Adipocyte (in vitro differentiated cells): Measurements from ENCODE around the gene SRR.

Experiments used
- DNase-seq: peaks from one replicate; pipeline ENCODE4 v3.0.0-alpha.2; 2015; ENCODE audit warnings: low read depth
- H3K27me3 ChIP-seq: replicated peaks from 2 replicates; pipeline ENCODE4 v1.7.0; 2013; ENCODE audit warnings: mild to moderate bottlenecking, low read length, moderate library complexity; ENCODE audit not compliant: control insufficient read depth, insufficient read depth
- H3K36me3 ChIP-seq: 2 replicates; pipeline ENCODE4 v1.7.0; 2013; ENCODE audit warnings: low read length, mild to moderate bottlenecking, moderate library complexity; ENCODE audit not compliant: control insufficient read depth, insufficient read depth, severe bottlenecking
- H3K4me1 ChIP-seq: 2 replicates; pipeline ENCODE4 v1.7.0; 2013; ENCODE audit warnings: mild to moderate bottlenecking, low read length, moderate library complexity; ENCODE audit not compliant: control insufficient read depth, insufficient read depth
- H3K4me3 ChIP-seq: 2 replicates; pipeline ENCODE4 v1.7.0; 2013; ENCODE audit warnings: mild to moderate bottlenecking, low read length, moderate library complexity
- H3K9ac ChIP-seq: 2 replicates; pipeline ENCODE4 v1.7.0; 2013; ENCODE audit warnings: mild to moderate bottlenecking, low read length, moderate library complexity
- H3K9me3 ChIP-seq: 2 replicates; pipeline ENCODE4 v1.7.0; 2013; ENCODE audit warnings: mild to moderate bottlenecking, low read length, moderate library complexity; ENCODE audit not compliant: control insufficient read depth

SRR gene

DNA sequence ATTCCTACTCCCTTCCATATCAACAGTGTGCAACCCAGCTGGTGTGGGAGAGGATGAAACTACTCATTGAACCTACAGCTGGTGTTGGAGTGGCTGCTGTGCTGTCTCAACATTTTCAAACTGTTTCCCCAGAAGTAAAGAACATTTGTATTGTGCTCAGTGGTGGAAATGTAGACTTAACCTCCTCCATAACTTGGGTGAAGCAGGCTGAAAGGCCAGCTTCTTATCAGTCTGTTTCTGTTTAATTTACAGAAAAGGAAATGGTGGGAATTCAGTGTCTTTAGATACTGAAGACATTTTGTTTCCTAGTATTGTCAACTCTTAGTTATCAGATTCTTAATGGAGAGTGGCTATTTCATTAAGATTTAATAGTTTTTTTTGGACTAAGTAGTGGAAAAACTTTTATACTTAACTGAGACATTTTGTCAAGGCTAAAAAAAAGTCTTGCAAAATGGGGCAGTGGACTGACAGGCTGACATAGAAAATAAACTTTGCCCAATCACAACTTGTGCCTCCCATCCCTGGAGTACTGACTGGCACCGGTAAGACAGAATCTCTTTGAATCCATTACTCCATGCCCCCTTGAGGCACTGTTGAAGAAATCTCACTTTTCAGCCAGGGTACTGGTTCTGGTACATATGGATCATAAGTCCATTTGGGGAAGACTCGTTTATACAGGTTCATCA lies 20.0 kb downstream of the SRR start:
- Histone ChIP-seq H3K9ac (no peak overlapping the region), H3K4me1 (no peaks in the 10 kb centered on the region), H3K36me3 (peaks cover 65% of the 10 kb centered on the region), H3K27me3 (no peaks in the 10 kb centered on the region), H3K9me3 (no peaks in the 10 kb centered on the region), H3K4me3 (no peak overlapping the region)
- no peak for DNase-seq

DNA sequence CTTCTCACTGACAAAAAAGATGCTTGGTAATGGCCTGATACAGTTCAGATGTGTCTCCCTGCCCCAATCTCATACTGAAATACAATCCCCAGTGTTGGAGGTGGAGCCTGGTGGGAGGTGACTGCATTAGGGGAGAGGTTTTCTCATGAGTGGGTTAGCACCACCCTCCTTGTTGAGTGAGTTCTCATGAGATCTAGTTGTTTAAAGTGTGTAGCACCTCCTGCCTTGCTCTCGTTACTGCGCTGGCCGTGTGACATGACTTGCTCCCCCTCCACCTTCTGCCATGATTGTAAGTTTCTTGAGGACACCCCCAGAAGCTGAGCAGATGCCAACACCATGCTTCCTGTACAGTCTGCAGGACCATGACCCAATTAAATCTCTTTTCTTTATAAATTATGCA lies 27.6 kb downstream of the SRR start:
- no peak overlapping the region for H3K9ac ChIP-seq
- peaks cover 78% of the 10 kb centered on the region for H3K36me3 ChIP-seq
- DNase-seq = no peak
- no peak overlapping the region for H3K4me3 ChIP-seq
- H3K4me1 ChIP-seq = peaks cover 14% of the 10 kb centered on the region
- no peaks in the 10 kb centered on the region for H3K27me3 ChIP-seq
- no peaks in the 10 kb centered on the region for H3K9me3 ChIP-seq

DNA sequence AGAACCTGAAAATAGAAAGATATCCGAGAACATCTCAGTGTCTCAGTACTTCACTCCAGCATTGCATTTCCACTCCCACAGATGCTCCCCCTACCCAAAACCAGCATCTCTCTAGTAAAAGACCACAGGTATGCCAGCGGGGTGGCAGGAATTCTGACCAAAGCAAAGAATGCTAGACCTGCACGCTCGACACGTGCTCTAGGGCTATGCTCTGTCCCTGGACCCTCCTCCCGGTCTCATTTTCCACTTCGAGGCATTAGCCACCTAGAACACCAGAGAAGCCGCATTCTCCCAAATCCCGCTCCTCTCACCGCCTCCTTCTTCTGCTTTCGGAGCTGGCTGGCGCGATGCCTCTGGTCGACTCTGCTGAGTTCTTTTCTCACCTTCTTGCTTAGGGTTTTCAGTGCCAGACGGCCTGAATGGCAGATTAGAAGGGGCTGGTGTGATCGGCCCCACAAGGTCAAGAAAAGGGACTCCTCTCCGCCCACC lies 32.0 kb downstream of the SRR start:
- peaks cover 21% of the 10 kb centered on the region for H3K4me1 ChIP-seq
- H3K9me3 ChIP-seq = no peaks in the 10 kb centered on the region
- H3K27me3 ChIP-seq = no peaks in the 10 kb centered on the region
- H3K9ac ChIP-seq = peak overlapping the region; percentile 96
- peak; percentile 22 for DNase-seq
- peak overlapping the region; percentile 97 for H3K4me3 ChIP-seq
- peaks cover 45% of the 10 kb centered on the region for H3K36me3 ChIP-seq

DNA sequence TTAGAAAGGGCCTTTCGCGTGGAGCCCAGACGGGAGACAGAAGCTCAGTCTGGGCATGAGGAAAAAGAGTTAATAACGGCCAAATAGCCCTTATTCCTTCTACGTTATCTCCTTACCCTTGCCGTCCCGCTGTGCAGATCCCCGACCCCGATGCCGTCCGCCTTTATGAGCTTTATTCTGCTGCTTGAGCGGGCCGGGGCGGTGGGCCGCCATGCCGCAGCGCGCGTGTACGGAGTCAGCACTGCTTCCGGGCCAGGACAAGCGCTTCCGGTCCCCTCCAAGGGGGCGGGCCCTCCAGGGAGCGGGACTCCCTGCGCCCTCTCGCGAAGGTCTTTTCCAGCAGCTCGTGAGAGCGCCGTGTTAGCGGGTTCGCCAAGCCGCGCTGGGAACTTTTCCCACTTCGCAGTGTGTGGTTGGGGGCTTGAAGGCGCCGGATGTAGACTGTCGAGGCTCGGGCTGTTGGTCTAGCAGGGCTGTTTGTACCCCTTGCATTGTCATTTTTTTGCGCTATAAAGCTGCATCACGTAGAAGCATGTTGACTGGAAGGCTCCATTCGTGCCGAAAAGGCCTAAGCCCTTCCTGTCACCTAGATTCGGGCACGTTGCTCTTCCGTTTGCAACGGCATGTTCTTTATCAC lies 32.6 kb downstream of the SRR start, which contains the start of gene TSR1:
TSR1 (minus strand) TSS at position 243 of the 637 bp plus-strand sequence; CDS start at position 213, 30 bp downstream.
- peak; percentile 98 for DNase-seq
- Histone ChIP-seq H3K36me3 (peaks cover 39% of the 10 kb centered on the region), H3K9ac (peak within 1 kb of the TSS; percentile 96), H3K4me1 (peaks cover 21% of the 10 kb centered on the region), H3K9me3 (no peaks in the 10 kb centered on the region), H3K27me3 (no peaks in the 10 kb centered on the region), H3K4me3 (peak within 1 kb of the TSS; percentile 97)

DNA sequence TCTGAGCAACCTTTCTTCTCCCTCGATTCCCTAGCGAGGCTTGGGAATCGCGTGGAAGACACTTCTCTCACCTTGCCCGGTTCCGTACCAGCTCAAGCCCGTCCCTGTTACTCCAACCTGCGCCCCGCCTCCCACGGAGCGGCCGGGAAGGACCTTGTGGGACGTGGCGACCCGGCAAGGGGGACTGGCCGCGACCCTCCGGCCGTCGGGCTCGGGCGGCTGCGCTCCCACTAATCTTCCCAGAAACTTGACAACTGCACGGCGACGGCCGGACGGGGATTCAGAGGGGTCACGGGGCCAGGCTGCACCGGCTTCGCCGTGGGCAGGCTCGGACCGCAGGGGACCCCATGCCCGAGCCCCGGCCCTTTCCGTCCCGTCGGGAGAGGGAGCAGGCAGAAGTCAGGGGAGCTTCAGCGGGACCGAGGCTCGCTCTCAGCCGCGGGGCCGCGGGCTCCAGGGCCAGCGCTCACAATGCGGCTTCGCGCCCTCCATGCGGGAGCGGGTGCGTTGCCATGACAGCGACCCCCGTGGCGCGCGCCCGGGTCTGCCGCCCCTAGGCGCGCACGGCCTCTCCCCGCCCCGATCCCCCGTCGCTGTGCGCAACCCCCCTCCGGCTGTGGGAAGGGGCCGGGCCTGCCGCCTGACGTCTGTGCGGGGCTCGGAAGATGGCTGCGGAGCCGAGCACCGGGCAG lies 33.2 kb downstream of the SRR start, which contains the start of gene SGSM2:
SGSM2 (plus strand) TSS at position 650 of the 692 bp plus-strand sequence. CDS start 188 bp downstream, outside the sequence.
- no peaks in the 10 kb centered on the region for H3K9me3 ChIP-seq
- DNase-seq = peak; percentile 79
- H3K9ac ChIP-seq = peak within 1 kb of the TSS; percentile 96
- peak within 1 kb of the TSS; percentile 97 for H3K4me3 ChIP-seq
- peaks cover 33% of the 10 kb centered on the region for H3K36me3 ChIP-seq
- peaks cover 21% of the 10 kb centered on the region for H3K4me1 ChIP-seq
- no peaks in the 10 kb centered on the region for H3K27me3 ChIP-seq

GRCh38 chr17:2337544-2338314 lies 34.0 kb downstream of the SRR start:
- peak overlapping the region; percentile 97 for H3K4me3 ChIP-seq
- DNase-seq = peak; percentile 84
- H3K27me3 ChIP-seq = no peaks in the 10 kb centered on the region
- peaks cover 21% of the 10 kb centered on the region for H3K4me1 ChIP-seq
- peak overlapping the region; percentile 86 for H3K9ac ChIP-seq
- H3K36me3 ChIP-seq = peaks cover 26% of the 10 kb centered on the region
- H3K9me3 ChIP-seq = no peaks in the 10 kb centered on the region

DNA sequence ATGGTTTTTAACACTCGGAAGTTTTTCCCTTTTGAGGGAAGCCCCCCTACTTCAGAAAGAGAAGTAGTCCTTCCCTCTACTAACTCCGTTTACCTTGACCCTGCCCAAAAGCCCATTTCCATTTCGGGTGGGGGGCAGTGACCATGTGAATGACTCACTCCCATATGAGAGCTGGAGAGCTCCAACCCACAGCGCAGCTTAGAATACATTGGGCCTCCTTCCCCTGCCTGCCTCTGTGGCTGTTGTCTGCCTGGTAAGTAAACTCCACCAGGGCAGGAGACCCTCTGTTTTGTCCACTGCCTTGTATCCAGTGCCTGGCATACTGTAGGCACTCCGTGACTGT lies 34.5 kb downstream of the SRR start:
- DNase-seq = peak; percentile 29

DNA sequence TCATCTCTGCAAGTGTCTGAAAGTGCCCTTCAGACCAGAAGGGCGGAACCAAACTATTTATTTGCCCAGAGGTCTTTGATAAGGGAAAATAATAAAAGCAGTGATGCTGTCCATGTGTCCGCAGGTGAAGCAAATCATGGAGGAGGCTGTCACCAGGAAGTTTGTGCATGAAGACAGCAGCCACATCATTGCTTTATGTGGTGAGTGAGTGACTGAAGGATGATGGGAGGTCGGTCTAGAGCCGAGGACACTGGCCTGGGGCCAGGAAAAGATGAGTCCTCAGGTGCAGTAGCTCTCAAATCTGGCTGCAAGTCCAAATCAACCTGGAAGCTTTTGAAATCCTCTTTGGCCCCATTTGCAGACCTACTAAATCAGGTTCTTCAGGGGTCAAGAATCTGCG lies 39.7 kb downstream of the SRR start:
- no peak for DNase-seq
- Histone ChIP-seq H3K4me1 (peaks cover 15% of the 10 kb centered on the region), H3K9me3 (no peaks in the 10 kb centered on the region), H3K9ac (no peak overlapping the region), H3K36me3 (no peaks in the 10 kb centered on the region), H3K27me3 (no peaks in the 10 kb centered on the region), H3K4me3 (no peak overlapping the region)

More for the DNA sequence above, 34.5 kb downstream of the SRR start:
- H3K4me3 ChIP-seq = peak overlapping the region; percentile 97
- peaks cover 20% of the 10 kb centered on the region for H3K36me3 ChIP-seq
- peaks cover 21% of the 10 kb centered on the region for H3K4me1 ChIP-seq
- peak overlapping the region; percentile 86 for H3K9ac ChIP-seq
- no peaks in the 10 kb centered on the region for H3K27me3 ChIP-seq
- no peaks in the 10 kb centered on the region for H3K9me3 ChIP-seq

DNA sequence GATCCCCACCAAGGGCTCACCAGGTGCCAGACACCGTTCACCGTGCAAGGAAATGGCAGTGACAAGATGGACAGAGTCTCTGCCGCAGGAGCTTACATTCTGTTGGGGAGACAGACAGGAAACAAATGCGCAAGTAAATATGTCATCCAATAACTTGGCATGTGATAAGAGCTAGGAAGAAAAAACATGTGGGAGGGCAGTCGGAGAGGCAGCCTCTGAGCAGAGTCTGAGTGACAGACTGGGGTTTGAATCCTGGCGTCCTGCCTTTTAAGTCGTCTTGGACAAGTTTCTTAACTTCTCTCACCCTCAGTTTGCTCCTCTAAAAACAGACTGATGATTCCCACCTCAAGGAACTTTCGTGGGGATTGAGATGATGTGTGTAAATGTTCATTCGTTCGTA lies 40.8 kb downstream of the SRR start:
- Histone ChIP-seq H3K9ac (no peak overlapping the region), H3K27me3 (no peaks in the 10 kb centered on the region), H3K36me3 (no peaks in the 10 kb centered on the region), H3K9me3 (no peaks in the 10 kb centered on the region), H3K4me1 (peaks cover 17% of the 10 kb centered on the region), H3K4me3 (no peak overlapping the region)
- DNase-seq = no peak

DNA sequence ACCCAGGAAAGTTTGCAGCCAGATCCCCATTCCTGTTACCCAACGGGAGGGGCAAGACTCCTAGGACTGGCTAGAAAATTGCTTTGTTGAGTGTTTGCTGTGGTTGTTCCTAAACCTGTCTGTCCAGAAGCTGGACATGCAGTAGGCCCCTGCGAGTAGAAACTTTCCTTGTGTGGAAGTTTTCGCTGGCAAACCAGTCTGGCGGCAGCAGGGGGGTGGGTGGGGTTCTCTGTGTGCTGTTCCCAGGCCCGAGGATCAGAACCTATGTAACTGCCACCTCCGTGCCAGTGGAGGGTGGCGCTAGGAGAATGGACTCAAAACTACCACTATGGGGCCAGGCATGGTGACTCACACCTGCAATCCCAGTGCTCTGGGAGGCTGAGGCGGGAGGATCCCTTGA lies 42.7 kb downstream of the SRR start:
- H3K27me3 ChIP-seq = no peaks in the 10 kb centered on the region
- H3K36me3 ChIP-seq = no peaks in the 10 kb centered on the region
- H3K4me3 ChIP-seq = no peak overlapping the region
- no peaks in the 10 kb centered on the region for H3K9me3 ChIP-seq
- peaks cover 17% of the 10 kb centered on the region for H3K4me1 ChIP-seq
- H3K9ac ChIP-seq = no peak overlapping the region
- no peak for DNase-seq
